Germinal center (tissue), 1 donor: ENCODE measurements around the gene TTC28.

Source experiments
- DNase-seq: peaks from one replicate; pipeline ENCODE4 v3.0.0; 2012; ENCODE audit warnings: mixed read lengths, low spot score

TTC28 gene

GRCh38 chr22:28440592-28441390, 238.8 kb downstream of the TTC28 start:
- no peak for DNase-seq

- DNase-seq: no peak
These were observed 241.4 kb downstream of the TTC28 start for GRCh38 chr22:28438183-28438768.

- DNase-seq: no peak
These were observed 243.7 kb downstream of the TTC28 start for GRCh38 chr22:28435982-28436381.

GRCh38 chr22:28435140-28435768, 244.4 kb downstream of the TTC28 start:
- no peak for DNase-seq

GRCh38 chr22:28430466-28431025, 249.1 kb downstream of the TTC28 start:
- DNase-seq: no peak

GRCh38 chr22:28429711-28430110, 249.9 kb downstream of the TTC28 start:
- DNase-seq: no peak

GRCh38 chr22:28428271-28428670, 251.4 kb downstream of the TTC28 start:
- DNase-seq: no peak

- DNase-seq: no peak
These were observed 253.1 kb downstream of the TTC28 start for GRCh38 chr22:28426346-28427132.

GRCh38 chr22:28425211-28425610, 254.4 kb downstream of the TTC28 start:
- no peak for DNase-seq

- no peak for DNase-seq
These were observed 255.1 kb downstream of the TTC28 start for GRCh38 chr22:28424427-28425080.

- DNase-seq: no peak
These were observed 259.7 kb downstream of the TTC28 start for GRCh38 chr22:28419919-28420318.

- DNase-seq: no peak
These were observed 261.6 kb downstream of the TTC28 start for GRCh38 chr22:28418008-28418407.

GRCh38 chr22:28417431-28417830, 262.2 kb downstream of the TTC28 start:
- DNase-seq: no peak

GRCh38 chr22:28414913-28415312, 264.7 kb downstream of the TTC28 start:
- no peak for DNase-seq

- DNase-seq: no peak
These were observed 265.8 kb downstream of the TTC28 start for GRCh38 chr22:28413612-28414399.

- DNase-seq: no peak
These were observed 267.5 kb downstream of the TTC28 start for GRCh38 chr22:28412109-28412508.

GRCh38 chr22:28411125-28411524, 268.5 kb downstream of the TTC28 start:
- no peak for DNase-seq

- no peak for DNase-seq
These were observed 269.4 kb downstream of the TTC28 start for GRCh38 chr22:28410050-28410816.

GRCh38 chr22:28408709-28409108, 270.9 kb downstream of the TTC28 start:
- DNase-seq: no peak

GRCh38 chr22:28407645-28408044, 272.0 kb downstream of the TTC28 start:
- DNase-seq: no peak
